ENCODE measurements around the gene LIMCH1. TPM values are rescaled to one million over a fixed set of nuclear protein-coding genes. Genes with fewer than 3 reads are reported as not detected.
"Not testable (repeated sequence)": the region's sequence is repeated elsewhere in the genome, so short reads cannot be mapped to it uniquely, and the experiment has no call there.

LIMCH1 gene
- total and polyA plus RNA-seq, 3 donors from 2014 or later = 14.0 to 20.9 (median 18.6) TPM

GRCh38 chr4:41734371-41734770, 196.4 kb downstream of the LIMCH1 start:
- Histone ChIP-seq H3K27me3 (no peaks in the 10 kb centered on the region), H3K4me3 (no peak overlapping the region), H3K27ac (no peak overlapping the region), H3K4me1 (peaks cover 11% of the 10 kb centered on the region), H3K36me3 (ENCODE audit: low read depth, missing control alignments) (no peaks in the 10 kb centered on the region), H3K9me3 (no peaks in the 10 kb centered on the region)
- 62 to 73% methylated on average over 3 of the region's 3 CpGs for WGBS, 2 donors
- intact Hi-C loops (cut with DNase I; ENCODE audit: low total_unique reads) = no loop called here
- no peak for DNase-seq
- no peak for TF ChIP-seq POLR2A (IDR thresholded peaks at IDR 0.05)
- TF ChIP-seq, protein P1, sequence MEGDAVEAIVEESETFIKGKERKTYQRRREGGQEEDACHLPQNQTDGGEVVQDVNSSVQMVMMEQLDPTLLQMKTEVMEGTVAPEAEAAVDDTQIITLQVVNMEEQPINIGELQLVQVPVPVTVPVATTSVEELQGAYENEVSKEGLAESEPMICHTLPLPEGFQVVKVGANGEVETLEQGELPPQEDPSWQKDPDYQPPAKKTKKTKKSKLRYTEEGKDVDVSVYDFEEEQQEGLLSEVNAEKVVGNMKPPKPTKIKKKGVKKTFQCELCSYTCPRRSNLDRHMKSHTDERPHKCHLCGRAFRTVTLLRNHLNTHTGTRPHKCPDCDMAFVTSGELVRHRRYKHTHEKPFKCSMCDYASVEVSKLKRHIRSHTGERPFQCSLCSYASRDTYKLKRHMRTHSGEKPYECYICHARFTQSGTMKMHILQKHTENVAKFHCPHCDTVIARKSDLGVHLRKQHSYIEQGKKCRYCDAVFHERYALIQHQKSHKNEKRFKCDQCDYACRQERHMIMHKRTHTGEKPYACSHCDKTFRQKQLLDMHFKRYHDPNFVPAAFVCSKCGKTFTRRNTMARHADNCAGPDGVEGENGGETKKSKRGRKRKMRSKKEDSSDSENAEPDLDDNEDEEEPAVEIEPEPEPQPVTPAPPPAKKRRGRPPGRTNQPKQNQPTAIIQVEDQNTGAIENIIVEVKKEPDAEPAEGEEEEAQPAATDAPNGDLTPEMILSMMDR (IDR thresholded peaks at IDR 0.05) = no peak

- H3K27me3 ChIP-seq; H3K9me3 ChIP-seq; H3K4me3 ChIP-seq; H3K27ac ChIP-seq; H3K36me3 ChIP-seq (ENCODE audit: low read depth, missing control alignments); DNase-seq; intact Hi-C loops (cut with DNase I; ENCODE audit: low total_unique reads): not testable (repeated sequence)
- 68 to 73% methylated on average over 8 of the region's 8 CpGs for WGBS, 2 donors
- peaks cover 12% of the 10 kb centered on the region for H3K4me1 ChIP-seq
These were observed 199.5 kb downstream of the LIMCH1 start for GRCh38 chr4:41737491-41737890.

GRCh38 chr4:41741354-41741753, 203.4 kb downstream of the LIMCH1 start:
- H3K9me3 ChIP-seq = no peaks in the 10 kb centered on the region
- peaks cover 12% of the 10 kb centered on the region for H3K4me1 ChIP-seq
- intact Hi-C loops (cut with DNase I; ENCODE audit: low total_unique reads) = no loop called here
- TF ChIP-seq, protein P1 (IDR thresholded peaks at IDR 0.05) = no peak
- no peak for TF ChIP-seq POLR2A (IDR thresholded peaks at IDR 0.05)
- WGBS, 2 donors = 64 to 66% methylated on average over 2 of the region's 2 CpGs
- H3K27ac ChIP-seq = no peak overlapping the region
- H3K36me3 ChIP-seq (ENCODE audit: low read depth, missing control alignments) = no peaks in the 10 kb centered on the region
- no peaks in the 10 kb centered on the region for H3K27me3 ChIP-seq
- DNase-seq = no peak
- H3K4me3 ChIP-seq = no peak overlapping the region

GRCh38 chr4:41744572-41745291, 206.8 kb downstream of the LIMCH1 start:
- no peak for TF ChIP-seq POLR2A (IDR thresholded peaks at IDR 0.05)
- TF ChIP-seq, protein P1 (IDR thresholded peaks at IDR 0.05) = no peak
- Histone ChIP-seq H3K27me3 (no peaks in the 10 kb centered on the region), H3K4me3 (no peak overlapping the region), H3K9me3 (no peaks in the 10 kb centered on the region), H3K27ac (no peak overlapping the region), H3K4me1 (no peaks in the 10 kb centered on the region), H3K36me3 (ENCODE audit: low read depth, missing control alignments) (no peaks in the 10 kb centered on the region)
- no peak for DNase-seq
- 5% methylated on average over 33 of the region's 33 CpGs for WGBS, 2 donors
- intact Hi-C loops (cut with DNase I; ENCODE audit: low total_unique reads) = no loop called here

- no peak overlapping the region for H3K4me3 ChIP-seq
- H3K27me3 ChIP-seq = no peaks in the 10 kb centered on the region
- WGBS, 2 donors = 5 to 6% methylated on average over 11 to 39 of the region's 54 CpGs
- TF ChIP-seq, protein P1 (IDR thresholded peaks at IDR 0.05) = no peak
- no peak for TF ChIP-seq POLR2A (IDR thresholded peaks at IDR 0.05)
- intact Hi-C loops (cut with DNase I; ENCODE audit: low total_unique reads) = no loop called here
- H3K9me3 ChIP-seq = no peaks in the 10 kb centered on the region
- H3K27ac ChIP-seq = no peak overlapping the region
- no peak for DNase-seq
- no peaks in the 10 kb centered on the region for H3K4me1 ChIP-seq
- no peaks in the 10 kb centered on the region for H3K36me3 ChIP-seq (ENCODE audit: low read depth, missing control alignments)
These were observed 207.5 kb downstream of the LIMCH1 start for GRCh38 chr4:41745292-41746024.

Measured in testis (tissue), 3 donors.